H1 (cell line): ENCODE results near the gene ADD2. TPM values are rescaled to one million over a fixed set of nuclear protein-coding genes. Genes with fewer than 3 reads are reported as not detected.

ENCODE experiments used
- CTCF ChIA-PET: fragments of 300-600 bp; sonication (Branson Sonifier 250); formaldehyde crosslinking; loops from one replicate; lab custom pipeline; 2021; ENCODE audit not compliant: partially characterized antibody; lab: Charles Lee
- POLR2A ChIA-PET: fragments of 300-600 bp; sonication (Branson Sonifier 250); formaldehyde crosslinking; loops from one replicate; lab custom pipeline; 2021; ENCODE audit warnings: inconsistent platforms; ENCODE audit not compliant: partially characterized antibody; lab: Charles Lee
- DNase-seq, 2 experiments: peaks; one replicate each; pipeline versions ENCODE4 v3.0.0 to v3.0.0-alpha.2; 2010 to 2022; ENCODE audit warnings: low spot score in 2 of 2, low read depth in 1 of 2, mixed read lengths in 1 of 2
- FAIRE-seq: peaks from 2 replicates; lab custom pipeline; 2011; peaks lifted over from hg19 to GRCh38; lab: Jason Lieb, UNC
- H2AFZ ChIP-seq: 2 replicates; pipeline ENCODE4 v1.8.1; 2012; ENCODE audit warnings: low read length, inconsistent platforms
- H2AK5ac ChIP-seq: 2 replicates; pipeline ENCODE4 v1.6.1; 2013; ENCODE audit warnings: low read depth, low read length
- H2BK120ac ChIP-seq: replicated peaks from 2 replicates; pipeline ENCODE3; 2013; ENCODE audit warnings: low read depth, low read length, inconsistent platforms
- H2BK12ac ChIP-seq: 2 replicates; pipeline ENCODE4 v1.6.1; 2013; ENCODE audit warnings: low read depth, low read length
- H2BK15ac ChIP-seq: 2 replicates; pipeline ENCODE4 v1.6.1; 2013; ENCODE audit warnings: low read length
- H2BK20ac ChIP-seq: 2 replicates; pipeline ENCODE4 v1.6.1; 2013; ENCODE audit warnings: low read length
- H2BK5ac ChIP-seq: 2 replicates; pipeline ENCODE4 v1.6.1; 2013; ENCODE audit warnings: low read depth, low read length
- H3K14ac ChIP-seq: 2 replicates; pipeline ENCODE4 v1.6.1; 2013; ENCODE audit warnings: inconsistent platforms; ENCODE audit not compliant: insufficient read length
- H3K18ac ChIP-seq: 2 replicates; pipeline ENCODE4 v1.6.1; 2013; ENCODE audit warnings: low read length; ENCODE audit errors: extremely low read depth
- H3K23ac ChIP-seq: 2 replicates; pipeline ENCODE4 v1.6.1; 2013; ENCODE audit warnings: inconsistent platforms; ENCODE audit not compliant: insufficient read length
- H3K23me2 ChIP-seq: 2 replicates; pipeline ENCODE4 v1.6.1; 2013; ENCODE audit warnings: low read depth, low read length
- H3K27ac ChIP-seq: 2 replicates; pipeline ENCODE4 v1.6.1; 2011; ENCODE audit warnings: low read depth, low read length, inconsistent platforms
- H3K27me3 ChIP-seq, 4 experiments: replicated peaks in 1 of 4; 1 replicate in 1 of 4; 2 replicates in 3 of 4; pipeline versions ENCODE4 v1.6.1 to v1.8.1; 2011 to 2013; ENCODE audit warnings: low read length in 3 of 4, mild to moderate bottlenecking in 3 of 4, inconsistent platforms in 2 of 4, mixed read lengths in 2 of 4, moderate library complexity in 1 of 4; ENCODE audit not compliant: control insufficient read depth in 3 of 4, insufficient read depth in 3 of 4; ENCODE audit errors: extremely low read depth in 1 of 4
- H3K36me3 ChIP-seq, 4 experiments: 2 replicates each; pipeline versions ENCODE4 v1.6.1 to v1.8.1; 2011 to 2013; ENCODE audit warnings: mild to moderate bottlenecking in 4 of 4, low read length in 3 of 4, moderate library complexity in 2 of 4, control low read depth in 1 of 4, inconsistent platforms in 1 of 4; ENCODE audit not compliant: insufficient read depth in 4 of 4, control insufficient read depth in 2 of 4
- H3K4ac ChIP-seq: replicated peaks from 2 replicates; pipeline ENCODE3; 2013; ENCODE audit warnings: low read length, low read depth, mixed read lengths, inconsistent platforms; ENCODE audit not compliant: insufficient read length
- H3K4me1 ChIP-seq, 4 experiments: replicated peaks in 1 of 4; 1 replicate in 1 of 4; 2 replicates in 3 of 4; pipeline versions ENCODE4 v1.6.1 to v1.8.1; 2011 to 2013; ENCODE audit warnings: low read length in 3 of 4, inconsistent platforms in 2 of 4, mixed read lengths in 1 of 4; ENCODE audit not compliant: insufficient read depth in 4 of 4, control insufficient read depth in 3 of 4
- H3K4me2 ChIP-seq, 2 experiments: 2 replicates each; pipeline versions ENCODE4 v1.6.1 to v1.8.1; 2011 to 2013; ENCODE audit warnings: low read depth in 2 of 2, low read length in 2 of 2, control low read depth in 1 of 2, inconsistent platforms in 1 of 2, mild to moderate bottlenecking in 1 of 2; ENCODE audit not compliant: insufficient read depth in 1 of 2
- H3K4me3 ChIP-seq, 4 experiments: fragments of 200-600, 300-600 bp in 1 of 4; sonication (generic), shearing (Covaris generic), sonication (Bioruptor Twin) in 1 of 4; 2 replicates each; pipeline versions ENCODE4 v1.5.1 to v1.8.1; 2011 to 2016; ENCODE audit warnings: low read length in 4 of 4, low read depth in 3 of 4, control low read depth in 2 of 4, inconsistent platforms in 2 of 4, mild to moderate bottlenecking in 2 of 4, mixed read lengths in 1 of 4, moderate library complexity in 1 of 4; ENCODE audit not compliant: insufficient read depth in 2 of 4; ENCODE audit errors: extremely low read depth in 1 of 4
- H3K56ac ChIP-seq: replicated peaks from 2 replicates; pipeline ENCODE3; 2013; ENCODE audit warnings: low read depth, mild to moderate bottlenecking, mixed read lengths, low read length, inconsistent platforms; ENCODE audit not compliant: insufficient read length
- H3K79me1 ChIP-seq: 2 replicates; pipeline ENCODE4 v1.6.1; 2013; ENCODE audit warnings: low read depth, low read length, control low read depth
- H3K79me2 ChIP-seq, 2 experiments: 2 replicates each; pipeline versions ENCODE4 v1.6.1 to v1.8.1; 2012 to 2013; ENCODE audit warnings: low read length in 2 of 2, mild to moderate bottlenecking in 2 of 2, inconsistent platforms in 1 of 2; ENCODE audit not compliant: insufficient read depth in 2 of 2, control insufficient read depth in 1 of 2
- H3K9ac ChIP-seq, 4 experiments: replicated peaks in 1 of 4; 1 replicate in 1 of 4; 2 replicates in 3 of 4; pipeline versions ENCODE4 v1.6.1 to v1.8.1; 2011 to 2013; ENCODE audit warnings: low read depth in 3 of 4, low read length in 3 of 4, control low read depth in 2 of 4, mild to moderate bottlenecking in 2 of 4, moderate library complexity in 2 of 4, inconsistent platforms in 1 of 4; ENCODE audit errors: extremely low read depth in 1 of 4
- H3K9me3 ChIP-seq, 2 experiments: 2 replicates each; pipeline versions ENCODE4 v1.6.1 to v1.8.1; 2012 to 2013; ENCODE audit warnings: mild to moderate bottlenecking in 2 of 2, moderate library complexity in 2 of 2, control low read depth in 1 of 2, inconsistent platforms in 1 of 2, low read depth in 1 of 2, low read length in 1 of 2, mixed read lengths in 1 of 2; ENCODE audit not compliant: insufficient read depth in 2 of 2
- H4K20me1 ChIP-seq, 2 experiments: replicated peaks in 1 of 2; 2 replicates each; pipeline versions ENCODE3 to v1.8.1; 2011 to 2013; ENCODE audit warnings: inconsistent platforms in 2 of 2, low read length in 2 of 2, mild to moderate bottlenecking in 1 of 2; ENCODE audit not compliant: insufficient read depth in 2 of 2, control insufficient read depth in 1 of 2
- H4K5ac ChIP-seq: 2 replicates; pipeline ENCODE4 v1.6.1; 2013; ENCODE audit warnings: low read length, low read depth, mixed read lengths, inconsistent platforms; ENCODE audit not compliant: insufficient read length
- H4K8ac ChIP-seq: 2 replicates; pipeline ENCODE4 v1.8.0; 2013; ENCODE audit warnings: mild to moderate bottlenecking, moderate library complexity, low read length, inconsistent platforms; ENCODE audit not compliant: insufficient read depth; ENCODE audit errors: extremely low read depth
- H4K91ac ChIP-seq: replicated peaks from 2 replicates; pipeline ENCODE3; 2013; ENCODE audit warnings: low read length, mixed read lengths, inconsistent platforms; ENCODE audit not compliant: insufficient read length
- CBX5 ChIP-seq: fragments of 300-800, 300-1000 bp; sonication (generic); IDR thresholded peaks from 2 replicates; pipeline ENCODE4 v1.7.1; 2016; ENCODE audit warnings: antibody characterized with exemption, low read length, low read depth
- HDAC6 ChIP-seq: IDR thresholded peaks from one replicate; pipeline ENCODE4 v1.7.1; 2012; ENCODE audit warnings: low read depth, mild to moderate bottlenecking, inconsistent platforms, low read length, moderate library complexity
- POU5F1 ChIP-seq: IDR thresholded peaks from 2 replicates; pipeline ENCODE4 v1.6.1; 2011; ENCODE audit warnings: low read depth, mild to moderate bottlenecking, low read length, moderate library complexity
- RXRA ChIP-seq: IDR thresholded peaks from 2 replicates; pipeline ENCODE4 v1.6.1; 2011; ENCODE audit warnings: low read depth, mild to moderate bottlenecking, low read length, moderate library complexity; ENCODE audit not compliant: insufficient read depth
- TEAD4 ChIP-seq: IDR thresholded peaks from 2 replicates; pipeline ENCODE4 v1.6.1; 2012; ENCODE audit warnings: low read depth, low read length, inconsistent platforms, mixed read lengths
- WGBS, 2 experiments: shearing (Covaris generic) in 1 of 2; methylation state at CpG; one replicate each; pipeline versions ENCODE4 v1.1.6 to v1.1.7; 2013 to 2015; ENCODE audit warnings: low lambda C conversion rate in 2 of 2, mixed read lengths in 2 of 2, inconsistent platforms in 1 of 2, low coverage in 1 of 2, missing lambda C conversion rate in 1 of 2; ENCODE audit not compliant: insufficient replicate concordance in 2 of 2, insufficient coverage in 1 of 2, insufficient read length in 1 of 2; ENCODE audit errors: extremely low coverage in 1 of 2, missing lambda C conversion rate in 1 of 2; 5-methylcytosine and 5-hydroxymethylcytosine counted together
- polyA plus RNA-seq, 7 experiments: library from polyadenylated mRNA; depleted of rRNA in 3 of 7; stranded (reverse) in 5 of 7; unstranded in 2 of 7; fragments of >200 nt in 5 of 7; fragments of 200-250 nt in 2 of 7; gene quantifications; 1 replicate in 5 of 7; 2 replicates in 1 of 7; 4 replicates in 1 of 7; pipeline versions ENCODE4 v1.2.1 to v1.2.3, GENCODE V29; 2011 to 2013; ENCODE audit warnings: missing spikeins in 2 of 7, mixed read lengths in 2 of 7
- total RNA-seq: library from RNA; stranded (reverse); fragmentation: NEBNext Ultra II Directional; extraction: Animal tissue kit (Norgen Biotek cat#: 25700); gene quantifications from 2 replicates; pipeline ENCODE4 v1.2.1, GENCODE V29; 2021

The ADD2 gene
- total and polyA plus RNA-seq, 2 of the 8 experiments (the other 6 are each of a cell fraction or from before 2014, with no cell fraction given): 58.5 to 170 TPM

DNA sequence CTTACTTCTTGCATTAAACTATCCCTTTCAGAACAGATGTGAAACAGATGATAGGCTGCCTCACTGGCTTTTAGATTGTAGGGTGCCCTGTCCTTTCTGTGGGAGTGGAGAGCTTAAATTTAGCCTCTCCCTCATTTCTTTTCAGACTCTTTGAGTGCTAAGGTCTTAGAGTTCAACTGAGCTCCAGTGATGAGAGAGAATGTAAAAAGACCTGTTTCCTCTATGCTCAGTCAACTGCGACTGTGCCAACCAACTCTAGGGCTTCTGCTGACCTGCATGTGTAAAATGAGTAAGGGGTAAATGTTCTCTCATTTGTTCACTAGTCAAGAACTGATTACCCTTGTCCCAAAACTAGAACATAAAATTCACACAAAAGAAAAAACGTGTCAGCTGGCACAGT, 109.5 kb downstream of the ADD2 start:
- Histone ChIP-seq H4K91ac (no peak overlapping the region), H3K9ac (no peak overlapping the region), H3K36me3 (peaks cover 6 to 15% (median 11%) of the 10 kb centered on the region in 4 experiments; a peak in 6 of 8 replicates), H4K8ac (no peak overlapping the region), H3K9me3 (no peaks in the 10 kb centered on the region), H3K27me3 (peaks cover 0 to 7% (median 2%) of the 10 kb centered on the region in 4 experiments; a peak in 2 of 7 replicates), H3K79me1 (no peaks in the 10 kb centered on the region), H3K4me1 (peaks cover 0 to 5% (median 0%) of the 10 kb centered on the region in 4 experiments; a peak in 2 of 7 replicates), H3K18ac (no peak overlapping the region), H4K5ac (no peak overlapping the region), H3K4me2 (no peak overlapping the region), H2BK15ac (no peak overlapping the region), H3K27ac (no peak overlapping the region), H3K56ac (no peak overlapping the region), H3K79me2 (no peaks in the 10 kb centered on the region), H2BK12ac (no peak overlapping the region), H2AFZ (no peak overlapping the region), H3K23me2 (no peaks in the 10 kb centered on the region), H4K20me1 (peaks cover 4% of the 10 kb centered on the region in 2 experiments), H2BK20ac (no peak overlapping the region), H3K23ac (no peak overlapping the region), H3K4me3 (no peak overlapping the region), H2AK5ac (no peak overlapping the region), H3K14ac (no peak overlapping the region), H3K4ac (no peak overlapping the region), H2BK5ac (no peak overlapping the region), H2BK120ac (no peak overlapping the region)
- TF ChIP-seq HDAC6 (no peak), CBX5 (no peak), POU5F1 (no peak), TEAD4 (no peak), RXRA (no peak)
- 64% methylated on average over 2 of the region's 2 CpGs; no CpG with 5 or more reads in 1 of the 2 experiments for WGBS, 2 experiments
- FAIRE-seq (no peak), DNase-seq (peak in 1 of 2 experiments; percentile 26)
- CTCF ChIA-PET: interaction anchor here (0.7 to 3.9 kb wide), 10 partner anchors 9 to 353 kb away, joined by 3 to 18 read pairs (median 4); partner anchors contain the start of gene FIGLA
- POLR2A ChIA-PET: interaction anchor here (1.0 to 1.6 kb wide), 5 partner anchors 9 to 168 kb away, joined by 3 to 6 read pairs (median 3); partner anchors contain the start of gene ADD2
